GM13977 (cell line): ENCODE measurements around the gene TPSAB1.
"Not testable (repeated sequence)": the region's sequence is repeated elsewhere in the genome, so short reads cannot be mapped to it uniquely, and the experiment has no call there.

Source experiments
- DNase-seq: peaks from one replicate; pipeline ENCODE4 v3.0.0; 2012; ENCODE audit warnings: low spot score
- CTCF ChIP-seq: IDR thresholded peaks from 2 replicates; pipeline ENCODE4 v1.5.1; 2012; ENCODE audit warnings: mild to moderate bottlenecking, control low read depth; ENCODE audit not compliant: insufficient read depth; ENCODE audit errors: extremely low read depth, missing control alignments
- in situ Hi-C: fragments of 300-500 bp; cut with MboI; formaldehyde crosslinking; loops from one replicate; pipeline ENCODE4 v1.12.0; 2022; ENCODE audit warnings: low sequenced_read_pairs, low pct_unique_long_range_greater_than_20kb, mixed read lengths, inconsistent platforms; ENCODE audit not compliant: unreplicated experiment

Gene TPSAB1

GRCh38 chr16:1265090-1265630, 24.7 kb downstream of the TPSAB1 start:
- in situ Hi-C loops: no loop called here
- no peak for TF ChIP-seq CTCF
- no peak for DNase-seq

- in situ Hi-C loops: no loop called here
- no peak for TF ChIP-seq CTCF
- no peak for DNase-seq
Observed at GRCh38 chr16:1265826-1266225, 25.3 kb downstream of the TPSAB1 start.

GRCh38 chr16:1269418-1269817, 28.9 kb downstream of the TPSAB1 start:
- in situ Hi-C loops, DNase-seq: not testable (repeated sequence)

GRCh38 chr16:1271380-1271723, 30.8 kb downstream of the TPSAB1 start:
- no peak for TF ChIP-seq CTCF
- in situ Hi-C loops: no loop called here
- DNase-seq: no peak

GRCh38 chr16:1271724-1272413, 31.4 kb downstream of the TPSAB1 start:
- in situ Hi-C loops, DNase-seq: not testable (repeated sequence)

- in situ Hi-C loops: no loop called here
- TF ChIP-seq CTCF: no peak
- DNase-seq: no peak
Observed at GRCh38 chr16:1272453-1273198, 32.1 kb downstream of the TPSAB1 start.

- DNase-seq: no peak
- TF ChIP-seq CTCF: no peak
- in situ Hi-C loops: no loop called here
Observed at GRCh38 chr16:1273816-1274215, 33.3 kb downstream of the TPSAB1 start.
